Measurements from ENCODE around the gene TBC1D22A.

The TBC1D22A gene

DNA sequence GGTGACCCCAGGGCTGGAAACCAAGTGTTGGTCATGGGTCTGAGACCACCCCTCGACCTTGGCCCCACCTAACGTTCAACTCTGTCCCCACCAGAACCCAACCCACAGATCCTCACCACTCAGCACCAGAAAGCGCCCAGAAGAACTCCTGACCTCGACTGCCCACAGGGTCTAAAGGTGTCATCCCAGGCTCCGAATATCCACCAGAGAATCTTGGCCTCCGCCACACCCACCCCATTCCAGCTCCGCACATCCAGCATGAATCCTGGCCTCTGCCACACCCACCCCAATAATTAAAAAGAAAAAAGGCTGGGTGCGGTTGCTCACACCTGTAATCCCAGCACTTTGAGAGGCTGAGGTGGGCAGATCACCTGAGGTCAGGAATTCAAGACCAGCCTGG lies 25.7 kb upstream of the TBC1D22A start:
- TF ChIP-seq, protein P1, sequence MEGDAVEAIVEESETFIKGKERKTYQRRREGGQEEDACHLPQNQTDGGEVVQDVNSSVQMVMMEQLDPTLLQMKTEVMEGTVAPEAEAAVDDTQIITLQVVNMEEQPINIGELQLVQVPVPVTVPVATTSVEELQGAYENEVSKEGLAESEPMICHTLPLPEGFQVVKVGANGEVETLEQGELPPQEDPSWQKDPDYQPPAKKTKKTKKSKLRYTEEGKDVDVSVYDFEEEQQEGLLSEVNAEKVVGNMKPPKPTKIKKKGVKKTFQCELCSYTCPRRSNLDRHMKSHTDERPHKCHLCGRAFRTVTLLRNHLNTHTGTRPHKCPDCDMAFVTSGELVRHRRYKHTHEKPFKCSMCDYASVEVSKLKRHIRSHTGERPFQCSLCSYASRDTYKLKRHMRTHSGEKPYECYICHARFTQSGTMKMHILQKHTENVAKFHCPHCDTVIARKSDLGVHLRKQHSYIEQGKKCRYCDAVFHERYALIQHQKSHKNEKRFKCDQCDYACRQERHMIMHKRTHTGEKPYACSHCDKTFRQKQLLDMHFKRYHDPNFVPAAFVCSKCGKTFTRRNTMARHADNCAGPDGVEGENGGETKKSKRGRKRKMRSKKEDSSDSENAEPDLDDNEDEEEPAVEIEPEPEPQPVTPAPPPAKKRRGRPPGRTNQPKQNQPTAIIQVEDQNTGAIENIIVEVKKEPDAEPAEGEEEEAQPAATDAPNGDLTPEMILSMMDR (IDR thresholded peaks at IDR 0.05; ENCODE audit: control extremely low read depth, extremely low read depth, low read depth, missing control alignments): no peak
- CTCF ChIA-PET: interaction anchor here (1.4 to 1.9 kb wide), 3 partner anchors 18 to 67 kb away, joined by 3 to 10 read pairs (median 9); no protein-coding TSS in a partner anchor
- no peak for DNase-seq (ENCODE audit: extremely low spot score)
- POLR2A ChIA-PET: no interaction called here

DNA sequence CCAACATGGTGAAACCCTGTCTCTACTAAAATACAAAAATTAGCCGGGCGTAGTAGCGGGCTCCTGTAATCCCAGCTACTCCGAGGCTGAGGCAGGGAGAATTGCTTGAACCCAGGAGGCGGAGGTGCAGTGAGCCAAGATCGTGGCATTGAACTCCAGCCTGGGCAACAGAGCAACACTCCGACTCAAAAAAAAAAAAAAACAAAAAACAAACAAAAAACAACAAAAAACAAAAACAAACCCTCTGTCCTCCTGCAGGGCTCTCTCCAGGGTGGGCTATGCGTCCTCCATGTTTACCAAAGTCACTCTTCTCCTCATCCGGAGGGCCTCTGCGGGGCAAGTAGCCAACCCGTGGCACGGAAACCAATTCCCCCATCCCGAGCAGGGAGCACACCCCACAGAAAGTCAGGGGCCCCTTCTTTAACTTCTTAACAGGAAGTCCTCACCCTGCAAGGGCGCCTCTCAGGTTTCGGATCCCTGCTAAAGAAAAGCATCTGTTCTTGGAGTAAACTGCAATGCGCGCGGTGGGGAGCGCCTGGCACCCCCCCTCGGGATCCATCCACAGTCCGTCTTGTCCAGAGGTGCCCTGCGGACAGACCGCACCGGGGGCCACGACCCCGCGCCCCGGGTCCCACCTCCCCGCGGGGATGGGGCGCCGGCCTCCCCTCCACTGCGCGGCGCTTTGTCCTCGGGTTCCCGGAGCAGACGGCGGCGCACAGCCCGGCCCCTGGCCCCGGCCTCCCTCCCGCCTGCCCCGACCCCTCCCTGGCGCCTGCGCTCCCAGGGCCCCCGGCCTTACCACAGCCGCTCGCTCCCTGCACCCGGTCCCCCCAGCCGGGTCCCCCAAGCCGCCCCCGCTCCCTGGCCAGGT lies 25.1 kb upstream of the TBC1D22A start:
- ChIA-PET POLR2A (no interaction called here), CTCF (interaction anchor here (1.4 to 1.9 kb wide), 2 partner anchors 18 to 66 kb away, joined by 3 to 10 read pairs; no protein-coding TSS in a partner anchor)
- DNase-seq (ENCODE audit: extremely low spot score): peak; percentile 67
- TF ChIP-seq, protein P1 (IDR thresholded peaks at IDR 0.05; ENCODE audit: control extremely low read depth, extremely low read depth, low read depth, missing control alignments): no peak

DNA sequence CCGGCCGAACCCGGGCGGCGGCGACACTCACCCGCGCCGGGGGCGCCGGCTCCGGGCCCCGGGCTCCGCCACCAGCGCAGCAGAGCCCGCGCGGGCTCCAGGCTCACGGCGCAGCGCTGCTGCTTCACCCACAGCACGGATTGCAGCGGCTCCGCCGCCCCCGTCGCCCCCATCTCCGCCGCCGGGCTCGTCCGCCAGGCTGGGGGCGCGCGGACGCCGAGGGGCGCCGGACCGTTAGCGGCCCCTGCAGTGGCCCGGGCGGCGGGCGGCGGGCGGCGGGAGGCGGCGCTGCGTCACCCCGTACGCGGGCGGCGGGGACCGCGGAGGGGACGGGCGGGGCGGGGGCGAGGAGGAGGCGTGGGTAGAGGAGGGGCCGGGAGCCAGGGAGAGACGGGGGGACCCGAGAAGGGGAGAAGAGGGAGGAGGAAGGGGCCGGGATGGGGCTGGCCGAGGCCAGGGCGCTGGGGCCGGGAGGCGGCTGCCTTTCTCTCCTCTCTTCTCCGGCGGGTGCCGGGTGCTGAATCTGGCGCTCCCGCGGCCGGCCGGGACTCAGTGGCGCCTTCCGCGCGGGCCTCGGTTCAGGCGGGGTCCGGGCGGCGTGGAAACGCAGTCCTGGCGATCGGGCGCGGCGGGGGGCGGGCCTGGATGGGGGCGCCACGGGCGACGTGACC lies 24.3 kb upstream of the TBC1D22A start, which contains the start of gene CERK:
CERK (minus strand) TSS at position 277 of the 671 bp plus-strand sequence; CDS start at position 173, 104 bp downstream.
- ChIA-PET CTCF (interaction anchor here (1.8 to 7.0 kb wide), 3 partner anchors 13 to 65 kb away, joined by 7 to 49 read pairs (median 21); no protein-coding TSS in a partner anchor), POLR2A (interaction anchor here (1.1 kb wide), 1 partner anchor 24 kb away, joined by 4 read pairs; the partner anchor contains the start of gene TBC1D22A)
- peak; percentile 84 for DNase-seq (ENCODE audit: extremely low spot score)
- TF ChIP-seq, protein P1 (IDR thresholded peaks at IDR 0.05; ENCODE audit: control extremely low read depth, extremely low read depth, low read depth, missing control alignments): no peak

DNA sequence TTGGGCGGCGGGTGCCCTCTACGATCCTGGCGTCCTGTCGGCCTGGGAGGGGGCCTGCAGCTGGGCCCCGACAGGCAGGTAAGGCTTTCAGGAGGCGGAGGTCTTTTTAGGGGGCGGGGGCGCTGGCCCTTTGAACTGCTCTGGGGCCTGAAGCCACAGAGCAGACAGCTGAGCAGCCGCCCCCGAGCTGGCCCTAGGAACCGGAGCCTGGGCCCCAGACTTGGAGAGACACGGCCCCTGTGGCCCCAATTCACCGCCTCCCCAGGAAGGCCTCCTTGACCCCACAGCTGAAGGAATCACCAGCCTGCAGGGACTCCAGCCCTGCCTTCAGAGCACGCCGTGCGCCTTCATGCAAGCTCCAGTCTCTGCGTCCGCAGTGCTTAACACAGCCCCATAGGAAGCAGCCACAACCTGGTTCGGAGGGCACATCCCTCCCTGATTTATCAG lies 23.8 kb upstream of the TBC1D22A start:
- CTCF ChIA-PET: interaction anchor here (1.3 to 7.0 kb wide), 4 partner anchors 10 to 65 kb away, joined by 4 to 49 read pairs (median 14); no protein-coding TSS in a partner anchor
- TF ChIP-seq, protein P1 (IDR thresholded peaks at IDR 0.05; ENCODE audit: control extremely low read depth, extremely low read depth, low read depth, missing control alignments): peak; percentile 5

DNA sequence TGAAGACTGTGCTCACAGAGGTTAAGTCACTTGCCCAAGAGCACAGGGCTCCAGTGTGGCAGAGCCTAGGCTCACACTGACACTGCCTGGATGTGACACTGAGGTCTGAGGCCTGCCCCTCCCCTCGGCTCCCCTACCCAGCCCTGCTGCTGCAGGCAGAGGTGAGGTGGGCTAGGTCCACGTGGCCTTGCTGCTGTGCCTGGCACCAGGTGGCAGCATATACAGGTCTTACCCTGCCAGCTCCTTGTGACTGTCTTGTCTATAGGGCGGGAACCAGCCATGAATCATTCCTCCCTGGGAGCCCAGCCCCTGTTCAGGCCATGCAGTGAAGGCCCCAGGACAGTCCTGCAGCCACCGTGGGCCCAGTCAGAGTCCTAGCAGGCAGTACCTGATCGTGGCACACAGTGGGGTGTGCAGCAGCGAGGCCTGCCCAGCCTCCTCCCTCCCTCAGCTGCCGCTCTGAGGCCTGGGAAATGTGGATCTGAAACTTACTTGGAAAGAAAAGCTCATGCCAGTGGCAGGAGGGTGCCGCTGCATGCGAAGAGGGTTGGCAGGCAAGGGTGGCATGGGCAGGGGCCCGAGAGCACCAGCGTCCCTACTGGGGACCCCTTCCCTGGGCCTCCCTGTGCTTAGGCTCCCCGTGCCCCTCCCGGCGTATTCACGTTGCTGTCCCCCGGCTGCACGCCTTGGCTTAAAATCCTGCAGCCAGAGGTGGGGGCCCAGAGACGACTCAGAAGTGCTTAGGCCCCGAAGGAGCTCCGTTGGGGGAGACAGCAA lies 23.2 kb upstream of the TBC1D22A start:
- DNase-seq (ENCODE audit: extremely low spot score): no peak
- TF ChIP-seq, protein P1 (IDR thresholded peaks at IDR 0.05; ENCODE audit: control extremely low read depth, extremely low read depth, low read depth, missing control alignments): peak; percentile 18
- POLR2A ChIA-PET: interaction anchor here (1.1 kb wide), 1 partner anchor 23 kb away, joined by 4 read pairs; the partner anchor contains the start of gene TBC1D22A
- CTCF ChIA-PET: interaction anchor here (1.3 to 7.0 kb wide), 5 partner anchors 10 to 176 kb away, joined by 4 to 49 read pairs (median 10); no protein-coding TSS in a partner anchor

More for the DNA sequence above, 23.8 kb upstream of the TBC1D22A start:
- no peak for DNase-seq (ENCODE audit: extremely low spot score)
- POLR2A ChIA-PET: interaction anchor here (1.1 kb wide), 1 partner anchor 24 kb away, joined by 4 read pairs; the partner anchor contains the start of gene TBC1D22A
